SK-N-SH treated with all-trans-retinoic acid at 6 μM for 48 hours (cell line): ENCODE data around the gene RNF208.

Experiments
- ATAC-seq: fragments of 200-7000 bp; cut with Tn5 transposase; 3 replicates; pipeline ENCODE4 v1.9.1; 2020; ENCODE audit warnings: mild to moderate bottlenecking, moderate library complexity
- ARNTL ChIP-seq: fragments of 450-650 bp; formaldehyde crosslinking; IDR thresholded peaks from 2 replicates; pipeline ENCODE4 v1.5.0; 2020; ENCODE audit warnings: low read depth, mild to moderate bottlenecking, moderate library complexity, borderline replicate concordance
- BACH2 ChIP-seq: fragments of 250-450 bp; sonication (Bioruptor Pico); IDR thresholded peaks from 2 replicates; pipeline ENCODE4 v1.9.0; 2021; ENCODE audit warnings: mild to moderate bottlenecking, borderline replicate concordance
- CREB5 ChIP-seq: fragments of 250-450 bp; sonication (Bioruptor Pico); IDR thresholded peaks from 2 replicates; pipeline ENCODE4 v1.5.1; 2020; ENCODE audit warnings: low read depth, mild to moderate bottlenecking, moderate library complexity
- CSDC2 ChIP-seq: fragments of 250-450 bp; sonication (Bioruptor Pico); IDR thresholded peaks from 2 replicates; pipeline ENCODE4 v1.5.0; 2020; ENCODE audit warnings: mild to moderate bottlenecking, moderate library complexity
- CSRNP3 ChIP-seq: fragments of 250-450 bp; sonication (Bioruptor Pico); IDR thresholded peaks from 2 replicates; pipeline ENCODE4 v1.5.1; 2021; ENCODE audit warnings: mild to moderate bottlenecking, moderate library complexity
- ESRRG ChIP-seq: fragments of 250-450 bp; sonication (Bioruptor Pico); IDR thresholded peaks from 2 replicates; pipeline ENCODE4 v1.6.1; 2021; ENCODE audit warnings: mild to moderate bottlenecking
- GLIS3 ChIP-seq: fragments of 250-450 bp; sonication (Bioruptor Pico); IDR thresholded peaks from 2 replicates; pipeline ENCODE4 v1.5.0; 2020; ENCODE audit warnings: mild to moderate bottlenecking, moderate library complexity
- ISL1 ChIP-seq: fragments of 250-450 bp; sonication (Bioruptor Pico); IDR thresholded peaks from 2 replicates; pipeline ENCODE4 v2.1.2; 2022; ENCODE audit warnings: mild to moderate bottlenecking, moderate library complexity
- OSR1 ChIP-seq: fragments of 250-450 bp; sonication (Bioruptor Pico); IDR thresholded peaks from 2 replicates; pipeline ENCODE4 v1.8.0; 2022; ENCODE audit warnings: moderate library complexity, mild to moderate bottlenecking, inconsistent platforms
- PATZ1 ChIP-seq: fragments of 250-450 bp; sonication (Bioruptor Pico); IDR thresholded peaks from 2 replicates; pipeline ENCODE4 v1.8.0; 2020; ENCODE audit warnings: mild to moderate bottlenecking, moderate library complexity, borderline replicate concordance
- POU6F1 ChIP-seq: fragments of 250-450 bp; sonication (Bioruptor Pico); IDR thresholded peaks from 2 replicates; pipeline ENCODE4 v1.8.0; 2021; ENCODE audit warnings: low read depth, mild to moderate bottlenecking, moderate library complexity, borderline replicate concordance
- PPARA ChIP-seq: fragments of 250-450 bp; sonication (Bioruptor Pico); IDR thresholded peaks from 2 replicates; pipeline ENCODE4 v1.5.0; 2020; ENCODE audit warnings: mild to moderate bottlenecking, borderline replicate concordance
- RARB ChIP-seq: fragments of 250-450 bp; sonication (Bioruptor Pico); IDR thresholded peaks from 2 replicates; pipeline ENCODE4 v1.8.0; 2021; ENCODE audit warnings: mild to moderate bottlenecking, moderate library complexity
- TCF4 ChIP-seq: fragments of 250-450 bp; sonication (Bioruptor Pico); IDR thresholded peaks from 2 replicates; pipeline ENCODE4 v1.8.0; 2021; ENCODE audit warnings: mild to moderate bottlenecking, moderate library complexity, borderline replicate concordance
- TSHZ2 ChIP-seq: fragments of 250-450 bp; sonication (Bioruptor Pico); IDR thresholded peaks from 2 replicates; pipeline ENCODE4 v1.5.0; 2020; ENCODE audit warnings: mild to moderate bottlenecking, moderate library complexity
- ZC3H10 ChIP-seq: fragments of 250-450 bp; sonication (Bioruptor Pico); IDR thresholded peaks from 2 replicates; pipeline ENCODE4 v1.5.1; 2021; ENCODE audit warnings: mild to moderate bottlenecking, moderate library complexity
- ZNF565 ChIP-seq: fragments of 450-650 bp; formaldehyde crosslinking; conservative IDR thresholded peaks from 2 replicates; pipeline ENCODE4 v1.5.0; 2020; ENCODE audit warnings: low read depth, mild to moderate bottlenecking, moderate library complexity
- ZNF70 ChIP-seq: fragments of 450-650 bp; formaldehyde crosslinking; IDR thresholded peaks from 2 replicates; pipeline ENCODE4 v1.5.0; 2020; ENCODE audit warnings: mild to moderate bottlenecking, moderate library complexity
- ZNF8 ChIP-seq: fragments of 450-650 bp; formaldehyde crosslinking; IDR thresholded peaks from 2 replicates; pipeline ENCODE4 v1.5.0; 2020; ENCODE audit warnings: mild to moderate bottlenecking, moderate library complexity

Gene RNF208

GRCh38 chr9:137234758-137235423, 12.9 kb upstream of the RNF208 start (continued):
- TF ChIP-seq CREB5 (no peak), ZNF565 (CRISPR knock-in tag) (no peak), POU6F1 (CRISPR knock-in tag) (no peak)

- TF ChIP-seq TCF4 (CRISPR knock-in tag) = no peak
- no peak for TF ChIP-seq ZNF70 (CRISPR knock-in tag)
- TF ChIP-seq PPARA (CRISPR knock-in tag) = no peak
- no peak for TF ChIP-seq BACH2
- TF ChIP-seq PATZ1 (CRISPR knock-in tag) = no peak
- TF ChIP-seq CSDC2 = no peak
- TF ChIP-seq ZNF565 (CRISPR knock-in tag) = no peak
- no peak for TF ChIP-seq POU6F1 (CRISPR knock-in tag)
- no peak for TF ChIP-seq ZC3H10 (CRISPR knock-in tag)
- no peak for TF ChIP-seq CREB5
- TF ChIP-seq OSR1 (CRISPR knock-in tag) = no peak
- no peak for TF ChIP-seq RARB (CRISPR knock-in tag)
- TF ChIP-seq ARNTL (CRISPR knock-in tag) = no peak
- no peak for TF ChIP-seq ESRRG (CRISPR knock-in tag)
- TF ChIP-seq ISL1 = no peak
- no peak for TF ChIP-seq CSRNP3 (CRISPR knock-in tag)
- TF ChIP-seq GLIS3 (CRISPR knock-in tag) = no peak
- no peak for TF ChIP-seq TSHZ2 (CRISPR knock-in tag)
- TF ChIP-seq ZNF8 (CRISPR knock-in tag) = no peak
- no peak for ATAC-seq
Measured at GRCh38 chr9:137234055-137234697, 12.1 kb upstream of the RNF208 start.
